GM23338 (cell line): ENCODE data around the gene SYK. TPM values are rescaled to one million over a fixed set of nuclear protein-coding genes. Genes with fewer than 3 reads are reported as not detected.
A peak's percentile ranks its signal among the peaks of the same experiment; 100 is the strongest.

Source experiments
- ATAC-seq: fragments of 200-7000 bp; cut with Tn5 transposase; 3 replicates; pipeline ENCODE4 v1.9.1; 2020
- DNase-seq: peaks from one replicate; pipeline ENCODE4 v3.0.0-alpha.2; 2015; ENCODE audit warnings: low spot score
- H2AFZ ChIP-seq: fragments of 200-600 bp; sonication (generic); 2 replicates; pipeline ENCODE4 v1.8.0; 2016; ENCODE audit warnings: antibody characterized with exemption, mild to moderate bottlenecking, moderate library complexity
- H3F3A ChIP-seq: fragments of 200-600 bp; sonication (generic); replicated peaks from 2 replicates; pipeline ENCODE4 v1.8.0; 2017; ENCODE audit warnings: antibody characterized with exemption, mixed run types, low read depth
- H3K27ac ChIP-seq: fragments of 200-600 bp; sonication (generic); 2 replicates; pipeline ENCODE4 v1.6.1; 2016; ENCODE audit warnings: low read depth
- H3K27me3 ChIP-seq: fragments of 200-600 bp; sonication (generic); 2 replicates; pipeline ENCODE4 v1.8.0; 2016; ENCODE audit warnings: mild to moderate bottlenecking, mixed run types, moderate library complexity; ENCODE audit not compliant: insufficient read depth
- H3K36me3 ChIP-seq: fragments of 200-600 bp; sonication (generic); 2 replicates; pipeline ENCODE4 v1.8.0; 2016; ENCODE audit warnings: mild to moderate bottlenecking; ENCODE audit not compliant: insufficient read depth
- H3K4me1 ChIP-seq: fragments of 200-600 bp; sonication (generic); 2 replicates; pipeline ENCODE4 v1.8.0; 2016; ENCODE audit warnings: mild to moderate bottlenecking, moderate library complexity; ENCODE audit not compliant: insufficient read depth
- H3K4me2 ChIP-seq: fragments of 200-600 bp; sonication (generic); 2 replicates; pipeline ENCODE4 v1.7.1; 2017; ENCODE audit warnings: mixed run types
- H3K4me3 ChIP-seq: fragments of 200-600 bp; sonication (generic); 2 replicates; pipeline ENCODE4 v1.6.1; 2016; ENCODE audit warnings: mixed run types
- H3K79me2 ChIP-seq: fragments of 200-600 bp; sonication (generic); replicated peaks from 2 replicates; pipeline ENCODE4 v1.8.0; 2017; ENCODE audit warnings: mild to moderate bottlenecking; ENCODE audit not compliant: insufficient read depth
- H3K9me2 ChIP-seq: fragments of 200-600 bp; sonication (generic); 2 replicates; pipeline ENCODE4 v1.8.0; 2017; ENCODE audit not compliant: insufficient read depth
- H4K20me1 ChIP-seq: fragments of 200-600 bp; sonication (generic); replicated peaks from 2 replicates; pipeline ENCODE4 v1.8.0; 2017; ENCODE audit warnings: mild to moderate bottlenecking; ENCODE audit not compliant: insufficient read depth
- H3K27ac Mint-ChIP-seq: 2 replicates; pipeline ENCODE4 v1.8.0; 2020; ENCODE audit warnings: inconsistent platforms, mild to moderate bottlenecking, moderate library complexity, mixed read lengths
- H3K27me3 Mint-ChIP-seq: 3 replicates; pipeline ENCODE4 v1.8.0; 2022; ENCODE audit warnings: low read depth, mild to moderate bottlenecking, moderate library complexity, mixed read lengths, inconsistent platforms; ENCODE audit not compliant: insufficient read depth, poor library complexity
- H3K36me3 Mint-ChIP-seq: 3 replicates; pipeline ENCODE4 v1.8.0; 2021; ENCODE audit warnings: low read depth, mild to moderate bottlenecking, inconsistent platforms, moderate library complexity, mixed read lengths
- H3K4me1 Mint-ChIP-seq: 3 replicates; pipeline ENCODE4 v1.8.0; 2020; ENCODE audit warnings: mild to moderate bottlenecking, inconsistent platforms, mixed read lengths
- H3K4me3 Mint-ChIP-seq: 3 replicates; pipeline ENCODE4 v1.8.0; 2021; ENCODE audit warnings: moderate library complexity, mild to moderate bottlenecking, inconsistent platforms, mixed read lengths
- H3K9me3 Mint-ChIP-seq: 3 replicates; pipeline ENCODE4 v1.8.0; 2020; ENCODE audit warnings: moderate library complexity, mild to moderate bottlenecking, inconsistent platforms, mixed read lengths
- CREB1 ChIP-seq: fragments of 250-450 bp; sonication (Bioruptor Pico); IDR thresholded peaks from 2 replicates; pipeline ENCODE4 v1.5.0; 2020; ENCODE audit warnings: low read depth, mild to moderate bottlenecking, moderate library complexity
- CTCF ChIP-seq, 2 experiments: fragments of 200-600 bp in 1 of 2; sonication (generic) in 1 of 2; conservative IDR thresholded peaks; 2 replicates each; pipeline versions ENCODE4 v1.5.1 to v1.6.1; 2016 to 2017; ENCODE audit warnings: antibody characterized with exemption in 2 of 2, low read depth in 2 of 2, mild to moderate bottlenecking in 2 of 2, moderate library complexity in 1 of 2
- ETS1 ChIP-seq: IDR thresholded peaks from 2 replicates; pipeline ENCODE4 v1.6.1; 2016; ENCODE audit warnings: antibody characterized with exemption
- EZH2 ChIP-seq: fragments of 200-600 bp; sonication (generic); IDR thresholded peaks from one replicate; pipeline ENCODE4 v1.8.0; 2017; ENCODE audit warnings: antibody characterized with exemption, mild to moderate bottlenecking, low read depth; ENCODE audit not compliant: unreplicated experiment
- EZH2phosphoT487 ChIP-seq: fragments of 200-600 bp; sonication (generic); IDR thresholded peaks from one replicate; pipeline ENCODE4 v1.8.1; 2018; ENCODE audit warnings: antibody characterized with exemption; ENCODE audit not compliant: unreplicated experiment
- POLR2AphosphoS5 ChIP-seq: IDR thresholded peaks from 2 replicates; pipeline ENCODE4 v1.6.1; 2016; ENCODE audit warnings: antibody characterized with exemption, low read depth
- STAT1 ChIP-seq: IDR thresholded peaks from one replicate; pipeline ENCODE4 v1.6.1; 2016; ENCODE audit warnings: antibody characterized with exemption; ENCODE audit not compliant: unreplicated experiment
- ZNF114 ChIP-seq: fragments of 250-450 bp; sonication (Bioruptor Pico); IDR thresholded peaks from 2 replicates; pipeline ENCODE4 v1.5.0; 2020; ENCODE audit warnings: mild to moderate bottlenecking, moderate library complexity
- polyA plus RNA-seq: library from polyadenylated mRNA; unstranded; fragments of >200 nt; fragmentation: Nextera tagmentation; extraction: Ambion mirVana; gene quantifications from 2 replicates; pipeline ENCODE4 v1.2.1, GENCODE V29; 2016
- total RNA-seq: library from RNA; depleted of rRNA; stranded (reverse); fragments of >200 nt; shearing (Covaris generic); gene quantifications from 2 replicates; pipeline ENCODE4 v1.2.3, GENCODE V29; 2014

The SYK gene
- total and polyA plus RNA-seq, 2 experiments from 2014 or later: 1.5 to 5.8 TPM

GRCh38 chr9:90774682-90775081 is 26.9 kb upstream of the SYK start:
- DNase-seq (peak; percentile 10), ATAC-seq (peak; percentile 36; the same call in 1 of the 3 replicates)
- no peaks in the 10 kb centered on the region for H4K20me1 ChIP-seq
- no peak overlapping the region for H2AFZ ChIP-seq
- H3K36me3 ChIP-seq: no peaks in the 10 kb centered on the region
- no peaks in the 10 kb centered on the region for H3K79me2 ChIP-seq
- no peak overlapping the region for H3K4me2 ChIP-seq
- H3K4me3 Mint-ChIP-seq: no peak overlapping the region
- H3K4me1 ChIP-seq: peaks cover 13% of the 10 kb centered on the region
- peaks cover 2% of the 10 kb centered on the region for H3K27me3 Mint-ChIP-seq
- TF ChIP-seq POLR2AphosphoS5 (no peak), CTCF (conservative IDR thresholded peaks at IDR 0.05; ENCODE audit: low read depth in 2 of 2) (peak in 1 of 2 experiments; percentile 54; a peak in 2 of 4 replicates)
- no peaks in the 10 kb centered on the region for H3K27me3 ChIP-seq
- peaks cover 10% of the 10 kb centered on the region for H3K4me1 Mint-ChIP-seq
- H3K27ac ChIP-seq: no peak overlapping the region
- no peaks in the 10 kb centered on the region for H3K9me2 ChIP-seq
- H3K27ac Mint-ChIP-seq: no peak overlapping the region
- no peak overlapping the region for H3K4me3 ChIP-seq
- peaks cover 7% of the 10 kb centered on the region for H3K36me3 Mint-ChIP-seq
- H3F3A ChIP-seq: no peaks in the 10 kb centered on the region
- H3K9me3 Mint-ChIP-seq: peaks cover 8% of the 10 kb centered on the region

- Histone ChIP-seq H3K4me3 (no peak overlapping the region), H4K20me1 (no peaks in the 10 kb centered on the region), H3K4me1 (peaks cover 18% of the 10 kb centered on the region), H3K9me2 (no peaks in the 10 kb centered on the region), H3K27ac (no peak overlapping the region), H3K79me2 (no peaks in the 10 kb centered on the region), H3K27me3 (no peaks in the 10 kb centered on the region), H3K4me2 (no peak overlapping the region), H3F3A (no peaks in the 10 kb centered on the region), H2AFZ (no peak overlapping the region), H3K36me3 (no peaks in the 10 kb centered on the region)
- ATAC-seq (no peak), DNase-seq (no peak)
- H3K4me1 Mint-ChIP-seq: peaks cover 17% of the 10 kb centered on the region
- no peaks in the 10 kb centered on the region for H3K36me3 Mint-ChIP-seq
- no peak overlapping the region for H3K4me3 Mint-ChIP-seq
- no peaks in the 10 kb centered on the region for H3K9me3 Mint-ChIP-seq
- TF ChIP-seq EZH2phosphoT487 (no peak), STAT1 (no peak), ETS1 (no peak), EZH2 (no peak), CREB1 (CRISPR knock-in tag) (no peak)
- no peak overlapping the region for H3K27ac Mint-ChIP-seq
- no peaks in the 10 kb centered on the region for H3K27me3 Mint-ChIP-seq
Measured at GRCh38 chr9:90775657-90776056, 26.0 kb upstream of the SYK start.

- Histone ChIP-seq H3K4me1 (peaks cover 37% of the 10 kb centered on the region), H3K4me2 (0 out of 2 replicates have a peak overlapping the region, but pooled peaks have one; percentile 33), H3K36me3 (no peaks in the 10 kb centered on the region), H2AFZ (no peak overlapping the region), H3K79me2 (no peaks in the 10 kb centered on the region), H4K20me1 (no peaks in the 10 kb centered on the region), H3K27me3 (no peaks in the 10 kb centered on the region), H3F3A (no peaks in the 10 kb centered on the region), H3K4me3 (no peak overlapping the region), H3K9me2 (no peaks in the 10 kb centered on the region), H3K27ac (no peak overlapping the region)
- peaks cover 41% of the 10 kb centered on the region for H3K4me1 Mint-ChIP-seq
- no peak for TF ChIP-seq POLR2AphosphoS5
- TF ChIP-seq ZNF114 (CRISPR knock-in tag): 0 out of 2 replicates have a peak, but pooled peaks have one; percentile 48
- peak; percentile 70 for DNase-seq
- no peak overlapping the region for H3K27ac Mint-ChIP-seq
- no peak for ATAC-seq
- H3K27me3 Mint-ChIP-seq: peaks cover 3% of the 10 kb centered on the region
- H3K4me3 Mint-ChIP-seq: no peak overlapping the region
- H3K9me3 Mint-ChIP-seq: no peaks in the 10 kb centered on the region
- no peaks in the 10 kb centered on the region for H3K36me3 Mint-ChIP-seq
Measured at GRCh38 chr9:90778746-90779145, 22.9 kb upstream of the SYK start.
